ENCODE data around the gene OPN3. TPM values are rescaled to one million over a fixed set of nuclear protein-coding genes. Genes with fewer than 3 reads are reported as not detected.

Gene OPN3
- total RNA-seq, 1 experiment from 2014 or later: 33.5 TPM

- DNase-seq (ENCODE audit: low read depth): no peak
Observed at GRCh38 chr1:241622669-241623068, 17.5 kb downstream of the OPN3 start.

GRCh38 chr1:241617426-241617825 lies 22.7 kb downstream of the OPN3 start:
- no peak for DNase-seq (ENCODE audit: low read depth)

GRCh38 chr1:241615043-241615974 lies 24.9 kb downstream of the OPN3 start:
- peak; percentile 64 for DNase-seq (ENCODE audit: low read depth)

- DNase-seq (ENCODE audit: low read depth): no peak
Observed at GRCh38 chr1:241614572-241614971, 25.6 kb downstream of the OPN3 start.

- no peak for DNase-seq (ENCODE audit: low read depth)
Observed at GRCh38 chr1:241614144-241614543, 26.0 kb downstream of the OPN3 start.

- DNase-seq (ENCODE audit: low read depth): peak; percentile 82
Observed at GRCh38 chr1:241612533-241613477, 27.4 kb downstream of the OPN3 start.

- no peak for DNase-seq (ENCODE audit: low read depth)
Observed at GRCh38 chr1:241611736-241612135, 28.4 kb downstream of the OPN3 start.

- peak; percentile 72 for DNase-seq (ENCODE audit: low read depth)
Observed at GRCh38 chr1:241611063-241611462, 29.1 kb downstream of the OPN3 start.

GRCh38 chr1:241610056-241610815 lies 29.9 kb downstream of the OPN3 start:
- DNase-seq (ENCODE audit: low read depth): peak; percentile 78

GRCh38 chr1:241608379-241609033 lies 31.7 kb downstream of the OPN3 start:
- DNase-seq (ENCODE audit: low read depth): peak; percentile 74

- DNase-seq (ENCODE audit: low read depth): no peak
Observed at GRCh38 chr1:241607497-241607896, 32.7 kb downstream of the OPN3 start.

- peak; percentile 56 for DNase-seq (ENCODE audit: low read depth)
Observed at GRCh38 chr1:241606544-241606943, 33.6 kb downstream of the OPN3 start.

- DNase-seq (ENCODE audit: low read depth): no peak
Observed at GRCh38 chr1:241605146-241605805, 34.9 kb downstream of the OPN3 start.

- DNase-seq (ENCODE audit: low read depth): peak; percentile 88
Observed at GRCh38 chr1:241603731-241604245, 36.4 kb downstream of the OPN3 start.

GRCh38 chr1:241600496-241600901 lies 39.7 kb downstream of the OPN3 start:
- no peak for DNase-seq (ENCODE audit: low read depth)

- DNase-seq (ENCODE audit: low read depth): no peak
Observed at GRCh38 chr1:241598249-241598648, 41.9 kb downstream of the OPN3 start.

- DNase-seq (ENCODE audit: low read depth): no peak
Observed at GRCh38 chr1:241596633-241597032, 43.5 kb downstream of the OPN3 start.

- DNase-seq (ENCODE audit: low read depth): peak; percentile 50
Observed at GRCh38 chr1:241593186-241593585, 47.0 kb downstream of the OPN3 start.

- peak; percentile 69 for DNase-seq (ENCODE audit: low read depth)
Observed at GRCh38 chr1:241592273-241592958, 47.8 kb downstream of the OPN3 start.
